ENCODE data around the gene PAQR6. TPM values are rescaled to one million over a fixed set of nuclear protein-coding genes. Genes with fewer than 3 reads are reported as not detected.

PAQR6 gene
- total and polyA plus RNA-seq, 10 of the 15 experiments (the other 5 are each of a cell fraction or from before 2014, with no cell fraction given), result 0.42 to 4.5 (median 1.3) TPM

DNA sequence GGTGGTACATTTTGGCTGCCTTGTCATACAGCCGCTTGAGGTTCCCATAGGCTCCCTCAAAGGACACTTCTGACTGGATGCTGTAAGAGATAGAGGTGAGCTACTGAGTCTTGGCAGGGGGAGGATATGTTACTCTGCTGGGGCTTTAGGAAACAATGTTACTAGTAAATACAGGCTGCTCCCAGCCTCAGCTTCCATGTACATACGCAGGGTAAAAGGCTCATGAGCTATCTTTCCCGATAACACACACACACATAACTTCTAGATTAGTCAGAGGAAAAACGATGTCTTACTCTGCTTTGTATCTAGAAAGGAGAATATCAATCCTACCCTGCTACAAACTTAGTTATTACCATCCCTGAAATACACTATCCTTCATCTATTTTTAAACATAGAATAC is 20.5 kb upstream of the PAQR6 start:
- H3K9ac ChIP-seq (ENCODE audit: control insufficient read depth, insufficient read depth, low read length), result no peak overlapping the region
- H3K4me3 ChIP-seq, result no peak overlapping the region
- DNase-seq (ENCODE audit: low read depth, low spot score), result no peak
- no peak overlapping the region for H2AFZ ChIP-seq (ENCODE audit: control insufficient read depth, low read depth, low read length)
- no peak overlapping the region for H3K4me2 ChIP-seq (ENCODE audit: control insufficient read depth, insufficient read depth)
- BruUV-seq (replicated peaks), result no TSS peak
- POLR2A ChIA-PET, result no interaction called here
- no peak overlapping the region for H3K27ac ChIP-seq (ENCODE audit: control insufficient read depth, insufficient read depth)
- no peak for FAIRE-seq
- intact Hi-C loops (cut with micrococcal nuclease; ENCODE audit: unreplicated experiment), result no loop called here
- WGBS (ENCODE audit: insufficient coverage, insufficient replicate concordance, low lambda C conversion rate, missing lambda C conversion rate), result 100% methylated on average over 4 of the region's 4 CpGs
- no peaks in the 10 kb centered on the region for H3K79me2 ChIP-seq (ENCODE audit: control insufficient read depth, insufficient read depth, low read length)
- TF ChIP-seq ZZZ3 (IDR thresholded peaks at IDR 0.05; ENCODE audit: control insufficient read depth, insufficient read length, low read depth), result no peak
- TF ChIP-seq DPF2 (IDR thresholded peaks at IDR 0.05), result no peak
- TF ChIP-seq RFX5 (IDR thresholded peaks at IDR 0.05; ENCODE audit: low read depth, low read length), result no peak
- TF ChIP-seq, protein P1, sequence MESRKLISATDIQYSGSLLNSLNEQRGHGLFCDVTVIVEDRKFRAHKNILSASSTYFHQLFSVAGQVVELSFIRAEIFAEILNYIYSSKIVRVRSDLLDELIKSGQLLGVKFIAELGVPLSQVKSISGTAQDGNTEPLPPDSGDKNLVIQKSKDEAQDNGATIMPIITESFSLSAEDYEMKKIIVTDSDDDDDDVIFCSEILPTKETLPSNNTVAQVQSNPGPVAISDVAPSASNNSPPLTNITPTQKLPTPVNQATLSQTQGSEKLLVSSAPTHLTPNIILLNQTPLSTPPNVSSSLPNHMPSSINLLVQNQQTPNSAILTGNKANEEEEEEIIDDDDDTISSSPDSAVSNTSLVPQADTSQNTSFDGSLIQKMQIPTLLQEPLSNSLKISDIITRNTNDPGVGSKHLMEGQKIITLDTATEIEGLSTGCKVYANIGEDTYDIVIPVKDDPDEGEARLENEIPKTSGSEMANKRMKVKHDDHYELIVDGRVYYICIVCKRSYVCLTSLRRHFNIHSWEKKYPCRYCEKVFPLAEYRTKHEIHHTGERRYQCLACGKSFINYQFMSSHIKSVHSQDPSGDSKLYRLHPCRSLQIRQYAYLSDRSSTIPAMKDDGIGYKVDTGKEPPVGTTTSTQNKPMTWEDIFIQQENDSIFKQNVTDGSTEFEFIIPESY (IDR thresholded peaks at IDR 0.05), result no peak
- no peak for TF ChIP-seq NBN (IDR thresholded peaks at IDR 0.05)
- no peak for TF ChIP-seq STAT1 (conservative IDR thresholded peaks at IDR 0.05)
- no peak for TF ChIP-seq ESRRA (IDR thresholded peaks at IDR 0.05; ENCODE audit: low read length)
- TF ChIP-seq MEF2A (IDR thresholded peaks at IDR 0.05; ENCODE audit: insufficient read depth, low read depth, low read length), result no peak
- no peak for TF ChIP-seq IKZF2 (IDR thresholded peaks at IDR 0.05)
- TF ChIP-seq PAX8 (IDR thresholded peaks at IDR 0.05), result no peak
- no peak for TF ChIP-seq BCL11A (IDR thresholded peaks at IDR 0.05; ENCODE audit: low read depth, low read length)
- TF ChIP-seq EZH2 (IDR thresholded peaks at IDR 0.05; ENCODE audit: borderline replicate concordance, control insufficient read depth, low read depth, low read length), result no peak
- no peak for TF ChIP-seq TARDBP (IDR thresholded peaks at IDR 0.05; ENCODE audit: borderline replicate concordance)
- TF ChIP-seq SUPT20H (IDR thresholded peaks at IDR 0.05; ENCODE audit: borderline replicate concordance, control insufficient read depth, low read depth, low read length), result no peak
- TF ChIP-seq SP1 (IDR thresholded peaks at IDR 0.05; ENCODE audit: low read depth, low read length), result no peak
- no peak for TF ChIP-seq GABPA (IDR thresholded peaks at IDR 0.05; ENCODE audit: low read depth)
- TF ChIP-seq, protein P2, sequence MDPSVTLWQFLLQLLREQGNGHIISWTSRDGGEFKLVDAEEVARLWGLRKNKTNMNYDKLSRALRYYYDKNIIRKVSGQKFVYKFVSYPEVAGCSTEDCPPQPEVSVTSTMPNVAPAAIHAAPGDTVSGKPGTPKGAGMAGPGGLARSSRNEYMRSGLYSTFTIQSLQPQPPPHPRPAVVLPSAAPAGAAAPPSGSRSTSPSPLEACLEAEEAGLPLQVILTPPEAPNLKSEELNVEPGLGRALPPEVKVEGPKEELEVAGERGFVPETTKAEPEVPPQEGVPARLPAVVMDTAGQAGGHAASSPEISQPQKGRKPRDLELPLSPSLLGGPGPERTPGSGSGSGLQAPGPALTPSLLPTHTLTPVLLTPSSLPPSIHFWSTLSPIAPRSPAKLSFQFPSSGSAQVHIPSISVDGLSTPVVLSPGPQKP (IDR thresholded peaks at IDR 0.05; ENCODE audit: low read depth, low read length), result no peak
- no peak for TF ChIP-seq POLR2AphosphoS5 (IDR thresholded peaks at IDR 0.05; ENCODE audit: low read length)
- CTCF ChIA-PET, result no interaction called here
- in situ Hi-C loops (cut with MboI), result no loop called here
- no peaks in the 10 kb centered on the region for H3K9me3 ChIP-seq (replicated peaks; ENCODE audit: control insufficient read depth, insufficient read depth, low read length)
- SMC1A ChIA-PET (ENCODE audit: uncharacterized antibody, unreplicated experiment), result interaction anchor here (0.7 to 1.7 kb wide), 2 partner anchors 14 to 50 kb away, joined by 3 to 5 read pairs; partner anchors contain the start of gene SMG5
- RAD21 ChIA-PET (ENCODE audit: unreplicated experiment), result no interaction called here
- H3K36me3 ChIP-seq (ENCODE audit: control insufficient read depth in 2 of 2, insufficient read depth in 2 of 2, low read length in 1 of 2), result peaks cover 36 to 56% of the 10 kb centered on the region in 2 experiments
- H4K20me1 ChIP-seq (ENCODE audit: control insufficient read depth, insufficient read depth), result no peaks in the 10 kb centered on the region
- H3K27me3 ChIP-seq (replicated peaks in 1 of 2; ENCODE audit: control insufficient read depth in 2 of 2, insufficient read depth in 2 of 2, low read length in 1 of 2), result no peaks in the 10 kb centered on the region
- no peaks in the 10 kb centered on the region for H3K4me1 ChIP-seq (ENCODE audit: control insufficient read depth, insufficient read depth, low read length)
- no peak for ATAC-seq

Data from GM12878 (cell line).